Fibroblast of lung (primary cell): Measurements from ENCODE around the gene SPG11. TPM values are rescaled to one million over a fixed set of nuclear protein-coding genes. Genes with fewer than 3 reads are reported as not detected.
"Not testable (repeated sequence)": the region's sequence is repeated elsewhere in the genome, so short reads cannot be mapped to it uniquely, and the experiment has no call there.

Source experiments
- DNase-seq, 2 donors: peaks; one replicate each; pipeline versions ENCODE4 v3.0.0 to v3.0.0-alpha.2; 2010; ENCODE audit warnings: low read depth in 2 of 2
- H2AFZ ChIP-seq: 2 replicates; pipeline ENCODE4 v1.5.1; 2012; ENCODE audit warnings: low read length, control low read depth, inconsistent platforms
- H3K27ac ChIP-seq: 2 replicates; pipeline ENCODE4 v1.5.1; 2011; ENCODE audit warnings: low read length, control low read depth; ENCODE audit not compliant: insufficient read depth
- H3K27me3 ChIP-seq: 2 replicates; pipeline ENCODE4 v1.5.1; 2011; ENCODE audit warnings: mild to moderate bottlenecking, low read length; ENCODE audit not compliant: control insufficient read depth, insufficient read depth
- H3K36me3 ChIP-seq: 2 replicates; pipeline ENCODE4 v1.5.1; 2011; ENCODE audit warnings: low read length; ENCODE audit not compliant: control insufficient read depth, insufficient read depth
- H3K4me1 ChIP-seq: 2 replicates; pipeline ENCODE4 v1.5.1; 2011; ENCODE audit warnings: low read length; ENCODE audit not compliant: control insufficient read depth, insufficient read depth; ENCODE audit errors: extremely low read depth
- H3K4me2 ChIP-seq: 2 replicates; pipeline ENCODE4 v1.5.1; 2011; ENCODE audit warnings: low read length, control low read depth; ENCODE audit not compliant: insufficient read depth; ENCODE audit errors: extremely low read depth
- H3K4me3 ChIP-seq, 4 experiments: fragments of 200-600 bp in 1 of 4; sonication (generic) in 1 of 4; replicated peaks in 1 of 4; 2 replicates each; pipeline ENCODE4 v1.5.1; 2011 to 2016; ENCODE audit warnings: low read length in 4 of 4, low read depth in 3 of 4, mild to moderate bottlenecking in 3 of 4, control low read depth in 2 of 4, inconsistent platforms in 1 of 4, mixed read lengths in 1 of 4; ENCODE audit not compliant: insufficient read depth in 1 of 4; ENCODE audit errors: control extremely low read depth in 1 of 4
- H3K79me2 ChIP-seq: 2 replicates; pipeline ENCODE4 v1.5.1; 2012; ENCODE audit warnings: mild to moderate bottlenecking, low read length, inconsistent platforms; ENCODE audit not compliant: control insufficient read depth, insufficient read depth
- H3K9ac ChIP-seq: 2 replicates; pipeline ENCODE4 v1.5.1; 2011; ENCODE audit warnings: mild to moderate bottlenecking, low read length, control low read depth; ENCODE audit not compliant: insufficient read depth
- H3K9me3 ChIP-seq: 2 replicates; pipeline ENCODE4 v1.5.1; 2012; ENCODE audit warnings: low read depth, low read length; ENCODE audit not compliant: control insufficient read depth, insufficient read depth
- H4K20me1 ChIP-seq: 2 replicates; pipeline ENCODE4 v1.5.1; 2011; ENCODE audit warnings: low read length; ENCODE audit not compliant: control insufficient read depth, insufficient read depth; ENCODE audit errors: extremely low read depth
- CTCF ChIP-seq, 2 donors: IDR thresholded peaks in 1 of 2; conservative IDR thresholded peaks in 1 of 2; 1 replicate in 1 of 2; 2 replicates in 1 of 2; pipeline ENCODE4 v1.5.1; 2011 to 2012; ENCODE audit warnings: low read length in 2 of 2, control low read depth in 1 of 2, inconsistent platforms in 1 of 2, low read depth in 1 of 2, mild to moderate bottlenecking in 1 of 2
- EZH2 ChIP-seq: IDR thresholded peaks from 2 replicates; pipeline ENCODE4 v1.5.1; 2012; ENCODE audit warnings: low read length, control low read depth, mild to moderate bottlenecking; ENCODE audit errors: missing control alignments
- polyA plus RNA-seq, 2 donors: library from polyadenylated mRNA; depleted of rRNA in 1 of 2; stranded (reverse) in 1 of 2; unstranded in 1 of 2; fragments of >200 nt; gene quantifications; 2 replicates each; pipeline ENCODE4 v1.2.1, GENCODE V29; 2011 to 2012; ENCODE audit warnings: missing spikeins in 1 of 2
- total RNA-seq: library from RNA; depleted of rRNA; stranded (reverse); fragments of >200 nt; gene quantifications from 2 replicates; pipeline ENCODE4 v1.2.1, GENCODE V29; 2014

The SPG11 gene
- total and polyA plus RNA-seq, 2 donors (not counting 1 experiment from before 2014, with no cell fraction given): 35.6 to 95.9 TPM

- H3K27me3 ChIP-seq: no peaks in the 10 kb centered on the region
Observed at GRCh38 chr15:44532689-44533088, 130.8 kb downstream of the SPG11 start.

DNA sequence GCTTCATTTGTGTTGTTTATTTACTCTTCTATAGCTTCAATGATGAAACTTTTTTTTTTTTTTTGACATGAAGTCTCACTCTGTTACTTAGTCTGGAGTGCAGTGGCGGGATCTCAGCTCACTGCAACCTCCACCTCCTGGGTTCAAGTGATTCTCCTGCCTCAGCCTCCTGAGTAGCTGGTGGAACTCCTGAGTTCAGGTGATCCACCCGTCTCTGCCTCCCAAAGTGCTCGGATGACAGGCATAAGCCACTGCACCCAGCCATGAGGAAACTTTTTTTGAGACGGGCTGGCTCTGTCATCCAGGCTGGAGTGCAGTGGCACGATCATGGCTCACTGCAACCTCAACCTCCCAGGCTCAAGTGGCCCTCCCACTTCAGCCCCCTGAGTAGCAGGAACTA is 131.2 kb downstream of the SPG11 start:
- H3K4me3 ChIP-seq, H3K9me3 ChIP-seq, H3K79me2 ChIP-seq, DNase-seq, H3K27me3 ChIP-seq, H3K4me2 ChIP-seq, H3K27ac ChIP-seq, H2AFZ ChIP-seq, H3K36me3 ChIP-seq, H3K4me1 ChIP-seq, H4K20me1 ChIP-seq, H3K9ac ChIP-seq: not testable (repeated sequence)

More at GRCh38 chr15:44532689-44533088, 130.8 kb downstream of the SPG11 start:
- H3K9ac ChIP-seq: no peak overlapping the region
- H3K9me3 ChIP-seq: no peaks in the 10 kb centered on the region
- no peak overlapping the region for H3K4me2 ChIP-seq
- no peak for TF ChIP-seq CTCF (conservative IDR thresholded peaks at IDR 0.05 in 1 of 2, IDR thresholded peaks at IDR 0.05 in 1 of 2; ENCODE audit: low read depth in 1 of 2, low read length in 2 of 2)
- TF ChIP-seq EZH2: no peak
- H3K4me3 ChIP-seq: no peak overlapping the region
- no peak for DNase-seq
- H2AFZ ChIP-seq: no peak overlapping the region
- H3K36me3 ChIP-seq: peaks cover 1% of the 10 kb centered on the region
- no peaks in the 10 kb centered on the region for H3K4me1 ChIP-seq
- no peak overlapping the region for H3K27ac ChIP-seq
- H3K79me2 ChIP-seq: peaks cover 9% of the 10 kb centered on the region
- no peaks in the 10 kb centered on the region for H4K20me1 ChIP-seq

DNA sequence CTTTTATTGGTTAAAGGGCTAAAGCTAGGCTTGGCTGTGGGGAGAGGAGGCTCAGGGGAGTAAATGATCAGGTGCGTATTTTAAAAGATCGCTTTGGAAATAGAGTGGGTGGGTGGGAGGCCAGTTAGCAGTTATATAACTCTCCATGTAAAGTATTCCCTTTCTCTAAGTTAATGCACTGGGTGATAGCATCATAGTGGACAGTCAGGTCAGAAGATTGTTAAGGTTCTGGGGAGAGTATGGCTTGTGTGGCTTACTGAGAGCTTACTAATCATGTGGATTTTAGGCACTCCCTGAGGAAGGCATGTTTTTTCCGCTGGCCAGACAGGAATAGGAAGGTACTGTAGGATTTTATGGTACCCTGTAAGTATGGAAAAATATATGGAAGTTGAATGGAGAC is 132.8 kb downstream of the SPG11 start:
- H3K27ac ChIP-seq: no peak overlapping the region
- H3K36me3 ChIP-seq: peaks cover 1% of the 10 kb centered on the region
- no peaks in the 10 kb centered on the region for H3K4me1 ChIP-seq
- H3K27me3 ChIP-seq: no peaks in the 10 kb centered on the region
- no peak overlapping the region for H3K4me3 ChIP-seq
- TF ChIP-seq CTCF (conservative IDR thresholded peaks at IDR 0.05 in 1 of 2, IDR thresholded peaks at IDR 0.05 in 1 of 2; ENCODE audit: low read depth in 1 of 2, low read length in 2 of 2) (no peak), EZH2 (no peak)
- H2AFZ ChIP-seq: no peak overlapping the region
- no peaks in the 10 kb centered on the region for H3K9me3 ChIP-seq
- H3K9ac ChIP-seq: no peak overlapping the region
- peaks cover under 1% of the 10 kb centered on the region for H3K79me2 ChIP-seq
- H4K20me1 ChIP-seq: no peaks in the 10 kb centered on the region
- DNase-seq: no peak
- no peak overlapping the region for H3K4me2 ChIP-seq
